OCI-LY1 (cell line): ENCODE data around the gene CTIF.

Source experiments
- H2AFZ ChIP-seq: fragments of 200-600 bp; sonication (generic), shearing (Covaris generic); 2 replicates; pipeline ENCODE4 v1.6.0; 2014; ENCODE audit warnings: antibody characterized with exemption, mild to moderate bottlenecking, low read length
- H3F3A ChIP-seq: fragments of 200-600 bp; sonication (generic), shearing (Covaris generic); 2 replicates; pipeline ENCODE4 v1.6.0; 2014; ENCODE audit warnings: mild to moderate bottlenecking, antibody characterized with exemption, low read length, moderate library complexity; ENCODE audit not compliant: insufficient read depth
- H3K27ac ChIP-seq: fragments of 200-600 bp; sonication (generic); 2 replicates; pipeline ENCODE4 v1.5.1; 2014; ENCODE audit warnings: low read length, mixed run types, mild to moderate bottlenecking, low read depth; ENCODE audit not compliant: poor library complexity, severe bottlenecking
- H3K27me3 ChIP-seq: fragments of 200-600 bp; sonication (generic); 2 replicates; pipeline ENCODE4 v1.6.0; 2014; ENCODE audit warnings: antibody characterized with exemption, mild to moderate bottlenecking, low read length, moderate library complexity; ENCODE audit not compliant: insufficient read depth
- H3K36me3 ChIP-seq: fragments of 200-600 bp; sonication (generic); 2 replicates; pipeline ENCODE4 v1.6.1; 2014; ENCODE audit warnings: mild to moderate bottlenecking, antibody characterized with exemption, low read length, moderate library complexity, mixed read lengths; ENCODE audit not compliant: insufficient read depth
- H3K4me1 ChIP-seq: fragments of 200-600 bp; sonication (generic); 2 replicates; pipeline ENCODE4 v1.5.1; 2014; ENCODE audit warnings: mild to moderate bottlenecking, low read length, moderate library complexity; ENCODE audit not compliant: insufficient read depth, severe bottlenecking
- H3K4me2 ChIP-seq: fragments of 200-600 bp; sonication (generic), shearing (Covaris generic); 2 replicates; pipeline ENCODE4 v1.6.1; 2014; ENCODE audit warnings: low read length
- H3K4me3 ChIP-seq: fragments of 200-600 bp; sonication (generic); 2 replicates; pipeline ENCODE4 v1.5.1; 2014; ENCODE audit warnings: low read length, low read depth, mild to moderate bottlenecking, mixed read lengths; ENCODE audit not compliant: poor library complexity, severe bottlenecking
- H3K79me2 ChIP-seq: fragments of 200-600 bp; shearing (Covaris generic); 2 replicates; pipeline ENCODE4 v1.6.1; 2016; ENCODE audit warnings: mixed run types, low read length, mixed read lengths; ENCODE audit not compliant: insufficient read depth
- H3K9ac ChIP-seq: fragments of 200-600 bp; sonication (generic), shearing (Covaris generic); 2 replicates; pipeline ENCODE4 v1.6.1; 2014; ENCODE audit warnings: mild to moderate bottlenecking, low read length, mixed read lengths
- H3K9me2 ChIP-seq: fragments of 200-600 bp; sonication (generic), shearing (Covaris generic); 2 replicates; pipeline ENCODE4 v1.6.1; 2014; ENCODE audit warnings: low read depth, mild to moderate bottlenecking, low read length, mixed read lengths
- H3K9me3 ChIP-seq: fragments of 200-600 bp; shearing (Covaris generic); 2 replicates; pipeline ENCODE4 v1.6.1; 2014; ENCODE audit warnings: low read length, mixed read lengths
- H4K20me1 ChIP-seq: fragments of 200-600 bp; sonication (generic), shearing (Covaris generic); 2 replicates; pipeline ENCODE4 v1.6.0; 2016; ENCODE audit warnings: mild to moderate bottlenecking, low read length; ENCODE audit not compliant: insufficient read depth
- CTCF ChIP-seq: fragments of 200-600 bp; sonication (generic), shearing (Covaris generic); IDR thresholded peaks from 2 replicates; pipeline ENCODE4 v1.5.1; 2017; ENCODE audit warnings: mild to moderate bottlenecking, antibody characterized with exemption, low read length, moderate library complexity, mixed read lengths
- EZH2 ChIP-seq: fragments of 200-600 bp; sonication (generic), shearing (Covaris generic); IDR thresholded peaks from 2 replicates; pipeline ENCODE4 v1.8.0; 2017; ENCODE audit warnings: borderline replicate concordance, mixed run types, mild to moderate bottlenecking, antibody characterized with exemption, low read length, moderate library complexity, mixed read lengths

The CTIF gene

GRCh38 chr18:48893608-48894600 lies 355.1 kb downstream of the CTIF start:
- no peaks in the 10 kb centered on the region for H3K79me2 ChIP-seq
- H3K36me3 ChIP-seq = no peaks in the 10 kb centered on the region
- H3F3A ChIP-seq = no peaks in the 10 kb centered on the region
- H3K27me3 ChIP-seq = no peaks in the 10 kb centered on the region; the same call in 1 of the 2 replicates
- no peaks in the 10 kb centered on the region for H3K9me2 ChIP-seq
- no peak overlapping the region for H2AFZ ChIP-seq
- H3K4me1 ChIP-seq = no peaks in the 10 kb centered on the region
- H4K20me1 ChIP-seq = no peaks in the 10 kb centered on the region
- no peak overlapping the region for H3K27ac ChIP-seq
- H3K9me3 ChIP-seq = no peaks in the 10 kb centered on the region
- TF ChIP-seq EZH2 = no peak
- TF ChIP-seq CTCF = no peak
- H3K4me2 ChIP-seq = no peak overlapping the region
- H3K9ac ChIP-seq = no peak overlapping the region
- H3K4me3 ChIP-seq = no peak overlapping the region

- no peaks in the 10 kb centered on the region for H3K9me2 ChIP-seq
- no peaks in the 10 kb centered on the region for H3K4me1 ChIP-seq
- H3K27me3 ChIP-seq = no peaks in the 10 kb centered on the region; the same call in 1 of the 2 replicates
- H3K4me2 ChIP-seq = no peak overlapping the region
- H3K27ac ChIP-seq = no peak overlapping the region
- no peak overlapping the region for H3K9ac ChIP-seq
- H3K9me3 ChIP-seq = 0 out of 2 replicates have a peak, but pooled peaks cover 2% of the 10 kb centered on the region
- no peak overlapping the region for H2AFZ ChIP-seq
- H3F3A ChIP-seq = no peaks in the 10 kb centered on the region
- no peaks in the 10 kb centered on the region for H3K79me2 ChIP-seq
- H3K4me3 ChIP-seq = no peak overlapping the region
- TF ChIP-seq EZH2 = no peak
- TF ChIP-seq CTCF = no peak
- H4K20me1 ChIP-seq = no peaks in the 10 kb centered on the region
- H3K36me3 ChIP-seq = no peaks in the 10 kb centered on the region
Observed at GRCh38 chr18:48894799-48895346, 356.0 kb downstream of the CTIF start.

- no peaks in the 10 kb centered on the region for H3K4me1 ChIP-seq
Observed at GRCh38 chr18:48896326-48896874, 357.6 kb downstream of the CTIF start.

More at GRCh38 chr18:48896326-48896874, 357.6 kb downstream of the CTIF start:
- Histone ChIP-seq H3K27ac (no peak overlapping the region), H4K20me1 (no peaks in the 10 kb centered on the region), H2AFZ (no peak overlapping the region), H3K4me3 (no peak overlapping the region), H3K27me3 (peaks cover 6% of the 10 kb centered on the region; the same call in 1 of the 2 replicates), H3K4me2 (no peak overlapping the region), H3K36me3 (no peaks in the 10 kb centered on the region), H3K9me2 (no peaks in the 10 kb centered on the region), H3F3A (no peaks in the 10 kb centered on the region), H3K9ac (no peak overlapping the region), H3K9me3 (0 out of 2 replicates have a peak, but pooled peaks cover 2% of the 10 kb centered on the region), H3K79me2 (no peaks in the 10 kb centered on the region)
- TF ChIP-seq CTCF (no peak), EZH2 (no peak)
